Ramos (cell line): ENCODE results near the gene RHOB.
"Not testable (repeated sequence)": the region's sequence is repeated elsewhere in the genome, so short reads cannot be mapped to it uniquely, and the experiment has no call there.

ENCODE experiments used
- in situ Hi-C: fragments of 300-500 bp; cut with MboI; formaldehyde crosslinking; loops from one replicate; pipeline ENCODE4 v1.14.3; 2022; ENCODE audit warnings: low sequenced_read_pairs; ENCODE audit not compliant: unreplicated experiment

Gene RHOB

GRCh38 chr2:20435456-20435855, 11.4 kb upstream of the RHOB start:
- in situ Hi-C loops, result not testable (repeated sequence)

GRCh38 chr2:20436716-20437470, 10.0 kb upstream of the RHOB start:
- in situ Hi-C loops, result no loop called here

- in situ Hi-C loops, result no loop called here
These were observed 8.3 kb upstream of the RHOB start for GRCh38 chr2:20438334-20439192.

GRCh38 chr2:20439193-20439475, 7.7 kb upstream of the RHOB start:
- in situ Hi-C loops, result no loop called here

- in situ Hi-C loops, result no loop called here
These were observed 7.4 kb upstream of the RHOB start for GRCh38 chr2:20439503-20439902.

- in situ Hi-C loops, result loop anchor here (5.0 kb wide), 1 partner anchor 192 kb away; no protein-coding TSS in a partner anchor
These were observed 6.8 kb upstream of the RHOB start for GRCh38 chr2:20440001-20440560.

- in situ Hi-C loops, result loop anchor here (5.0 kb wide), 1 partner anchor 189 kb away; no protein-coding TSS in a partner anchor
These were observed 3.5 kb upstream of the RHOB start for GRCh38 chr2:20443276-20443920.

- in situ Hi-C loops, result loop anchor here (5.0 kb wide), 1 partner anchor 188 kb away; no protein-coding TSS in a partner anchor
These were observed 2.5 kb upstream of the RHOB start for GRCh38 chr2:20444101-20444992.

GRCh38 chr2:20444993-20445910, 1.6 kb upstream of the RHOB start:
- in situ Hi-C loops, result loop anchor here (5.0 kb wide), 1 partner anchor 187 kb away; no protein-coding TSS in a partner anchor

GRCh38 chr2:20446255-20446916, 488 bp upstream of the RHOB start:
- in situ Hi-C loops, result no loop called here

GRCh38 chr2:20447437-20448245, 767 bp downstream of the RHOB start:
- in situ Hi-C loops, result no loop called here

GRCh38 chr2:20448246-20448976, 1.5 kb downstream of the RHOB start:
- in situ Hi-C loops, result no loop called here

GRCh38 chr2:20448977-20449306, 2.1 kb downstream of the RHOB start:
- in situ Hi-C loops, result no loop called here

GRCh38 chr2:20449501-20450200, 2.8 kb downstream of the RHOB start:
- in situ Hi-C loops, result no loop called here

GRCh38 chr2:20450201-20450999, 3.5 kb downstream of the RHOB start:
- in situ Hi-C loops, result no loop called here

- in situ Hi-C loops, result no loop called here
These were observed 4.1 kb downstream of the RHOB start for GRCh38 chr2:20451000-20451290.
